ENCODE measurements around the gene SUPT4H1. TPM values are rescaled to one million over a fixed set of nuclear protein-coding genes. Genes with fewer than 3 reads are reported as not detected.

SUPT4H1 gene
- total RNA-seq, 2 donors from 2014 or later = 44.8 to 70.0 TPM

DNA sequence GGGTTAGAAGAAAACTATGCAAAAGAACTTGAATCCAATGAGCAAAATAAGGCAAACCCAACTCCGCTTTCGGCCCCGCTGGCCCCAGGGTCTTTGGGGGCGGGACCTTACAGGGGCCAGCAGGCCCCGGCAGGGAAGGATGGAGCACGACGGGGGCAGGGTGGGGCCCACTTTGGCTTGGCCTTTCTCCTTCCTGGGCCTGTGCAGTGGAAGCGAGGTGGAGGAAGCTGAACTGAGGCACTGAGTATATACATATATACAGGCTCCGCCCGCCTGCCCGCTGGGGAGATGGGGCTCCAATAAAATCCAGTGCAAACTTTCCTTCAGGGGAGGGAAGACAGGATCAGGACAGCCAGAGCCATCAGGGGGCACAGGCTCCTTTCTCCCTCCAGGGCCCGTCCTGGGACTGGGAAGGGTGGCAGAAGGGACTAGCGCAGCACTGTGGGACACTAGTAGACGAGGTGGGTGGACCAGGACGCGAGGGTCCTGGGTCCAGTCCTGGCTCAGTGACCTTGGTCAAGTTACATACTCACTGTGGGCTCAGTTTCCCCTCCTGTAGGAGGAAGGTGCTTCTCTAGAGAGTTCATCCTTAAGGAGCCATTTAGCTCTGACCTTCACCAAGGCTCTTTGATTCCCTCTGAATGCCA, 50.4 kb downstream of the SUPT4H1 start:
- H3K27ac ChIP-seq = no peak overlapping the region
- no peaks in the 10 kb centered on the region for H3K9me3 ChIP-seq
- H3K4me1 ChIP-seq (replicated peaks) = no peaks in the 10 kb centered on the region
- 86% methylated on average over 16 of the region's 16 CpGs for WGBS
- no peak for DNase-seq (ENCODE audit: low spot score)
- intact Hi-C loops (cut with DNase I) = no loop called here
- no peaks in the 10 kb centered on the region for H3K27me3 ChIP-seq (replicated peaks; ENCODE audit: insufficient read depth)
- no peaks in the 10 kb centered on the region for H3K36me3 ChIP-seq
- H3K4me3 ChIP-seq = no peak overlapping the region
- TF ChIP-seq POLR2AphosphoS5 (IDR thresholded peaks at IDR 0.05) (no peak), POLR2A (IDR thresholded peaks at IDR 0.05) (no peak)
- TF ChIP-seq, protein P1, sequence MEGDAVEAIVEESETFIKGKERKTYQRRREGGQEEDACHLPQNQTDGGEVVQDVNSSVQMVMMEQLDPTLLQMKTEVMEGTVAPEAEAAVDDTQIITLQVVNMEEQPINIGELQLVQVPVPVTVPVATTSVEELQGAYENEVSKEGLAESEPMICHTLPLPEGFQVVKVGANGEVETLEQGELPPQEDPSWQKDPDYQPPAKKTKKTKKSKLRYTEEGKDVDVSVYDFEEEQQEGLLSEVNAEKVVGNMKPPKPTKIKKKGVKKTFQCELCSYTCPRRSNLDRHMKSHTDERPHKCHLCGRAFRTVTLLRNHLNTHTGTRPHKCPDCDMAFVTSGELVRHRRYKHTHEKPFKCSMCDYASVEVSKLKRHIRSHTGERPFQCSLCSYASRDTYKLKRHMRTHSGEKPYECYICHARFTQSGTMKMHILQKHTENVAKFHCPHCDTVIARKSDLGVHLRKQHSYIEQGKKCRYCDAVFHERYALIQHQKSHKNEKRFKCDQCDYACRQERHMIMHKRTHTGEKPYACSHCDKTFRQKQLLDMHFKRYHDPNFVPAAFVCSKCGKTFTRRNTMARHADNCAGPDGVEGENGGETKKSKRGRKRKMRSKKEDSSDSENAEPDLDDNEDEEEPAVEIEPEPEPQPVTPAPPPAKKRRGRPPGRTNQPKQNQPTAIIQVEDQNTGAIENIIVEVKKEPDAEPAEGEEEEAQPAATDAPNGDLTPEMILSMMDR (IDR thresholded peaks at IDR 0.05) = no peak

DNA sequence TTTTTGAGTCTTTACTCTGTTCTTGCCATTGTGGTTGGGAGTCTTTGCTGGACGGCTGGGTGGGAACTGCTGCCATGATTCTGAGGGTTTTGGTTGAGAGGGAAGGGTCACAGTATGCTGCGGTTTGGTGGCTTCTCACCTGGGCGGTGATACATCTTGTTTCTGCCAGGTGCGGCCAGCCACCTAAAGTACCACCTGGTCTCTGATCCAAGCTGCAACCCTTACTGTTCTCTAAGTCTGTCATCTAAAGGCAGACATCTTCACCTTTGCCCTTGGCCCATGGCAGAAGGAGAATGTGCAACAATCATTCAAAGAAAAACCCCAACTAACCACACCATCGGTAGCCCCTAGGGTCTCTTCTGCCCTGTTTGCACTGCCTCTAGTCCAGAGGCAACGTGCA, 51.7 kb downstream of the SUPT4H1 start:
- no peaks in the 10 kb centered on the region for H3K9me3 ChIP-seq
- no peak overlapping the region for H3K4me3 ChIP-seq
- DNase-seq (ENCODE audit: low spot score) = no peak
- TF ChIP-seq, protein P1 (IDR thresholded peaks at IDR 0.05) = no peak
- TF ChIP-seq POLR2A (IDR thresholded peaks at IDR 0.05) (no peak), POLR2AphosphoS5 (IDR thresholded peaks at IDR 0.05) (no peak)
- no peak overlapping the region for H3K27ac ChIP-seq
- H3K4me1 ChIP-seq (replicated peaks) = no peaks in the 10 kb centered on the region
- 87% methylated on average over 6 of the region's 6 CpGs for WGBS
- H3K36me3 ChIP-seq = no peaks in the 10 kb centered on the region
- H3K27me3 ChIP-seq (replicated peaks; ENCODE audit: insufficient read depth) = no peaks in the 10 kb centered on the region
- intact Hi-C loops (cut with DNase I) = no loop called here

MicroRNAs within 50 kb of the gene (microRNA counts, 767-probe panel; counts per million panel counts)
- 2,448 to 3,397 counts per million in 2 donors for microRNA hsa-miR-142-3p
- microRNA hsa-miR-142-5p = 2,000 to 2,705 counts per million in 2 donors

Small RNAs within 50 kb of the gene (microRNA-seq; reads per million reads assigned to microRNA genes)
- not detected for gene MIR4736

Small RNAs within 50 kb of the gene (small RNA-seq; reads per million reads assigned to genes)
- gene MIR4736 = 0 to 0.10 reads per million in 2 donors

Other genes with a start within 250 kb of the SUPT4H1 start
- under 1 TPM in 1 of 2 donors, not detected in 1; 0.34 TPM for gene OR4D1, start 203.8 kb downstream of the SUPT4H1 start, total RNA-seq
- not detected for gene OR4D2, start 185.2 kb downstream of the SUPT4H1 start, total RNA-seq
- gene EPX, start 159.5 kb downstream of the SUPT4H1 start, total RNA-seq = not detected
- 10 to 100 TPM; 14.1 to 28.7 TPM for gene MKS1, start 132.9 kb downstream of the SUPT4H1 start, total RNA-seq
- not detected for gene LPO, start 113.6 kb downstream of the SUPT4H1 start, total RNA-seq
- under 1 TPM in 1 of 2 donors, not detected in 1; 0.57 TPM for gene MPO, start 71.3 kb downstream of the SUPT4H1 start, total RNA-seq
- 10 to 100 TPM; 22.7 to 26.5 TPM for gene TSPOAP1, start 23.4 kb downstream of the SUPT4H1 start, total RNA-seq
- gene RNF43, start 65.3 kb upstream of the SUPT4H1 start, total RNA-seq = 10 to 100 TPM; 29.3 to 31.9 TPM
- 10 to 100 TPM in 1 of 2 donors, not detected in 1; 11.5 TPM for gene HSF5, start 136.2 kb upstream of the SUPT4H1 start, total RNA-seq
- gene MTMR4, start 162.4 kb upstream of the SUPT4H1 start, total RNA-seq = 100 to 1,000 TPM in 1 of 2 donors, 10 to 100 TPM in 1; 50.7 to 179 TPM